Measurements from ENCODE around the gene SLC47A1. TPM values are rescaled to one million over a fixed set of nuclear protein-coding genes. Genes with fewer than 3 reads are reported as not detected.
A peak's percentile ranks its signal among the peaks of the same experiment; 100 is the strongest.
"Not testable (repeated sequence)": the region's sequence is repeated elsewhere in the genome, so short reads cannot be mapped to it uniquely, and the experiment has no call there.

SLC47A1 gene
- total RNA-seq, 1 donor from 2014 or later: 12.9 TPM

DNA sequence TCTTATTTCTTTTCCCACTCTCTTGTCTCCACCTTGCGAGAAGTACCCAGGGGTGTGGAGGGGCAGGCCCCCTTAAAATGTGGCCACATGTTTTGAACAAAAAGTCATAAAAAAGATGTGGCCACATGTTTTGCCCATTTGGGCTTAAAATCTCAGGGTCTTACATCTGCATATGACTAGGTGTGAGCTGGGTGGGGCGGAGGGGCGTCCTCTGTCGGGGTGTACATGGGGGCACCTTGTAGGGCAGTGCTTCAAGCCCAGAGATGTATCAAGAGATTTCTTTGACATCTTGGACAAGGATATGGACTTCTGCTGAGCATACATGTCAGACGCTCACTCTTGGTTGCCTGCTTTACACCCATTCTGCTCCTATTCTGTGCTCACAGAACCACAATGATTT lies 13.0 kb upstream of the SLC47A1 start:
- H3K4me3 ChIP-seq: no peak overlapping the region
- peaks cover 3% of the 10 kb centered on the region for H3K4me1 ChIP-seq
- DNase-seq: no peak
- H3K27ac ChIP-seq (replicated peaks): no peak overlapping the region
- H3K27me3 ChIP-seq (ENCODE audit: low read depth): no peaks in the 10 kb centered on the region
- intact Hi-C loops (cut with micrococcal nuclease): no loop called here
- TF ChIP-seq, protein P1, sequence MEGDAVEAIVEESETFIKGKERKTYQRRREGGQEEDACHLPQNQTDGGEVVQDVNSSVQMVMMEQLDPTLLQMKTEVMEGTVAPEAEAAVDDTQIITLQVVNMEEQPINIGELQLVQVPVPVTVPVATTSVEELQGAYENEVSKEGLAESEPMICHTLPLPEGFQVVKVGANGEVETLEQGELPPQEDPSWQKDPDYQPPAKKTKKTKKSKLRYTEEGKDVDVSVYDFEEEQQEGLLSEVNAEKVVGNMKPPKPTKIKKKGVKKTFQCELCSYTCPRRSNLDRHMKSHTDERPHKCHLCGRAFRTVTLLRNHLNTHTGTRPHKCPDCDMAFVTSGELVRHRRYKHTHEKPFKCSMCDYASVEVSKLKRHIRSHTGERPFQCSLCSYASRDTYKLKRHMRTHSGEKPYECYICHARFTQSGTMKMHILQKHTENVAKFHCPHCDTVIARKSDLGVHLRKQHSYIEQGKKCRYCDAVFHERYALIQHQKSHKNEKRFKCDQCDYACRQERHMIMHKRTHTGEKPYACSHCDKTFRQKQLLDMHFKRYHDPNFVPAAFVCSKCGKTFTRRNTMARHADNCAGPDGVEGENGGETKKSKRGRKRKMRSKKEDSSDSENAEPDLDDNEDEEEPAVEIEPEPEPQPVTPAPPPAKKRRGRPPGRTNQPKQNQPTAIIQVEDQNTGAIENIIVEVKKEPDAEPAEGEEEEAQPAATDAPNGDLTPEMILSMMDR (IDR thresholded peaks at IDR 0.05; ENCODE audit: borderline replicate concordance): no peak
- H3K9me3 ChIP-seq (replicated peaks): no peaks in the 10 kb centered on the region
- no peaks in the 10 kb centered on the region for H3K36me3 ChIP-seq

DNA sequence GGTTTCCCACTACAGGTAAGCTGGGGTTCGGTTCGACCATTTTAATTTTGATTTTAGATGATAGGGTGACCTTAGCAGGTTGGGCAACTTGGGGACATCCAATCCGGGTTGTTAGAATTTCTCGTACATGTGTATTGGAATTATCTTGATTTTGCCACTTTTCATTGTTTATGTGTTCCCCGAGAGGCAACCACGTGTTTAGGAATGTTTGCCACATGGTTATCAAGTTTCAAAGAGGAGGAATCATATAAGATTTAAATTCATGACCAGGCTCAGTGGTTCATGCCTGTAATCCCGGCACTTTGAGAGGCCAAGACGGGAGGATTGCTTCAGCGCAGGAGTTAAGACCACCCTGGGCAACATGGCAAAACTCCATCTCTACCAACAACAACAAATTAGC lies 10.0 kb upstream of the SLC47A1 start:
- Histone ChIP-seq H3K36me3 (no peaks in the 10 kb centered on the region), H3K4me3 (no peak overlapping the region), H3K9me3 (replicated peaks) (no peaks in the 10 kb centered on the region), H3K27ac (replicated peaks) (no peak overlapping the region), H3K4me1 (no peaks in the 10 kb centered on the region), H3K27me3 (ENCODE audit: low read depth) (no peaks in the 10 kb centered on the region)
- TF ChIP-seq, protein P1 (IDR thresholded peaks at IDR 0.05; ENCODE audit: borderline replicate concordance): no peak
- DNase-seq: no peak
- intact Hi-C loops (cut with micrococcal nuclease): no loop called here

DNA sequence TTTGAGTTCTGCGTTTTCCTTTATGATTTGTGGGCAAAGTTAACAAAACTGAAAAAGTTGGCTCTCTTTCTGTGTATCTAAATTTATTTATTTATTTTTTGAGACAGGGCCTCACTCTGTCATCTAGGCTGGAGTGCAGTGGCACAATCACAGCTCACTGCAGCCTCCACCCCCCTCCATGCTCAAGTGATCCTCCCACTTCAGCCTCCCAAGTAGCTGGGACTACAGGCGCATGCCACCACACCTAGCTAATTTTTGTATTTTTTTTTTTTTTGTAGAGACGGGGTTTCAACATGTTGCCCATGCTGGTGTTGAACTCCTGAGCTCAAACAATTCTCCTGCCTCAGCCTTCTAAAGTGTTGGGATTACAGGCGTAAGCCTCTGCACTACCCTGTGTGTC lies 6.7 kb upstream of the SLC47A1 start:
- intact Hi-C loops (cut with micrococcal nuclease): not testable (repeated sequence)

DNA sequence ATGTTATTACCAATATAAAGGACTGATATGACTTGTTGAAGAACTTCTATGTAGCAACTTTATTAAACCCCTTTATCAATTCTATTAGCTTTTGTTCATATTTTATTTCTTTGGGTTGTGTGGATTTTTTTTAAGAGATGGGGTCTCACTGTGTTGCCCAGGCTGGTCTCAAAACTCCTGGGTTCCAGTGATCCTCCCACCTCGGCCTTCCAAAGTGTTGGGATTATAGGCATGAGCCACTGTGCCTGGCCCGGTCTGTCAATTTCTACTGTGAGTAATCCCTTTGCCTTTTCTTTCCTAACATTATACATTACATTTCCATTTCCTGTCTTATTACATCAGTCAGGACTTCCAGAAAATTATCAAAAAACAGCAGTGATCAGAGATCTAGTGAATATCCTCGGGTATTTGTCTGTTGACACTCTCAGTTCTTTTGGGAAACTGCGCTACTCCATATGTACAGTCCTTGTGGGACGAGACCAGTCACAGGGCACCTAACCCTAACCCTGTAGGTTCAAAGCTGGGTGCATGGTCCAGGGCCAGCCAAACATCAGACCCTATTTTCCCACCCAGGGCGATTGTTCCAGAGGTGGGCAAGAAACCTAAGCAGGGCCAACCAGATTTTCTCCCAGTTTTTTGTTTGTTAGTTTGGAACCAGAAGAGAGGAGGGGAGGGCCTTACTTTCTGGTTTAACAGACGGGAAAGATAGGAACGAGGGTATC lies 1.7 kb upstream of the SLC47A1 start:
- Histone ChIP-seq H3K27ac (replicated peaks) (no peak overlapping the region), H3K4me3 (no peak overlapping the region), H3K4me1 (peaks cover 16% of the 10 kb centered on the region), H3K36me3 (no peaks in the 10 kb centered on the region), H3K27me3 (ENCODE audit: low read depth) (peaks cover 44% of the 10 kb centered on the region), H3K9me3 (replicated peaks) (no peaks in the 10 kb centered on the region)
- TF ChIP-seq, protein P1 (IDR thresholded peaks at IDR 0.05; ENCODE audit: borderline replicate concordance): no peak
- intact Hi-C loops (cut with micrococcal nuclease): no loop called here
- DNase-seq: no peak

More for the DNA sequence above, 6.7 kb upstream of the SLC47A1 start:
- not testable (repeated sequence) for H3K4me1 ChIP-seq; H3K9me3 ChIP-seq (replicated peaks); DNase-seq; H3K36me3 ChIP-seq; H3K27me3 ChIP-seq (ENCODE audit: low read depth); H3K4me3 ChIP-seq; H3K27ac ChIP-seq (replicated peaks)

DNA sequence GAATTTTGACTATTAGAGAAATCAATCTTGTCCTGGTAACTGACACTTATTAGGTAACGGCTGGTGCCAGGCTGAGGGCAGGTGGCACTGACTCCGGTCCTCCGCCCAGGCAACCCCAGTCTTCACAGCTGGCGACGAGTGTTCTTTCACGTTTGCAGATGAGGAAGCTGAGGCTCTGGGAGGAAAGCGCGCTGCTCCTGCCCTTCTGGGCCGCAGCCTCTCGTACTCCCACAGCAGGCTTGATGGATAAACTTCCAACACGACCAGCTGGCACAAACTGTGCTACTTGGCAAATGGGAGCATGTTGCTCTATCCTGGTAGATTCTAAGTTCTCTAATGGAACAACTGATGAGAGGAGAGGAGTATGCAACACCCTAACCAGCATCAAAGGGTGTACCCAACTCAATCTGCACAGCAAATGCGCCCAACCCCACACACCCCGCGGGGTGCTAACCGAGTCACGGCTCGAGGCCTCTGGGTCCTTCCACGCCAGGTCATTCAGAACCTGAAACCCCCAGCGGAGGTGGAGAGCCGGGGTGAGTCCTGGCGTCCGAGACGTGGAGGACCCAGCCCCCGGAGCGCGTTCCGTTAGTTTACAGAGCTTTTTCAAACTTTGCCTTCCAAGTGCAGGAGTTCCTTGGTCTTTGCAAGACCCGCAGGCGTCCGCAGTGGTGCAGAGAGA lies 477 bp upstream of the SLC47A1 start:
- Histone ChIP-seq H3K27ac (replicated peaks) (peak overlapping the region; percentile 56), H3K9me3 (replicated peaks) (no peaks in the 10 kb centered on the region), H3K36me3 (no peaks in the 10 kb centered on the region), H3K4me1 (peaks cover 21% of the 10 kb centered on the region), H3K27me3 (ENCODE audit: low read depth) (peaks cover 44% of the 10 kb centered on the region), H3K4me3 (peak overlapping the region; percentile 78)
- DNase-seq: no peak
- intact Hi-C loops (cut with micrococcal nuclease): no loop called here
- TF ChIP-seq, protein P1 (IDR thresholded peaks at IDR 0.05; ENCODE audit: borderline replicate concordance): no peak

DNA sequence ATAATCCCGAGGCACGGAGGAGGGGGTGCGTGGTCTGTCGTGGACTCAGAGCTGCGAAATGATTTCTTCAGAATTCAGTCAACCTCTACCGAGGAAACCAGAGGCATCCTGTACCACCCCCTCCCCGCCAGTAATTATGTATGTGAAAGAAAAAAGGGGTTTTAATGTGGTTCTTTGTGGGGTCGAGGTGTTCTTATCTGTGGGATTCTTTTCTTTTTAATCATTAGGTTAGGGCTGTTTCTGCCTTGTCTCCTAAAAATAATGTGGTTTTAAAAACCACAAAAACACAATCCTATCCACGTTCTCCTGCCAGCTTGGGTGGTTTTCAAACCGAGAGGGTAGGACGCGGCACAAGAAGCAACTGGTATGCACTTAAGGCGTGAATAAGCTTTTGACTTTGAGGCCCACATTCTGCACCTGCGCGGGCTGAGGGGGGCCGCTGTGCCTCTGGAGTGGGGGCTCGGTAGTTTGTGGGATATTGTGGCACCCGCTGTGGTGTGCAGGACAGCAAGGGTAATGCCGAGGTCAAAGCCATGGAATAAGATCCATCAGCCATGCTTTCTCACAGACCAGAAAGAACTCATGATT lies 1.0 kb downstream of the SLC47A1 start:
- H3K36me3 ChIP-seq: no peaks in the 10 kb centered on the region
- H3K9me3 ChIP-seq (replicated peaks): no peaks in the 10 kb centered on the region
- TF ChIP-seq, protein P1 (IDR thresholded peaks at IDR 0.05; ENCODE audit: borderline replicate concordance): no peak
- intact Hi-C loops (cut with micrococcal nuclease): no loop called here
- peaks cover 44% of the 10 kb centered on the region for H3K27me3 ChIP-seq (ENCODE audit: low read depth)
- H3K4me3 ChIP-seq: peak overlapping the region; percentile 78
- peaks cover 32% of the 10 kb centered on the region for H3K4me1 ChIP-seq
- DNase-seq: no peak
- H3K27ac ChIP-seq (replicated peaks): no peak overlapping the region
